Activated CD4-positive, alpha-beta T cell treated with anti-CD3 and anti-CD28 coated beads, Interleukin-2, amount 10 ng/mL, durations not matched to agents 24 days and 14 days (primary cell): ENCODE measurements around the gene NOP9. TPM values are rescaled to one million over a fixed set of nuclear protein-coding genes. Genes with fewer than 3 reads are reported as not detected.

ENCODE experiments used
- DNase-seq: peaks from one replicate; pipeline ENCODE4 v3.0.0; 2022
- H3K27ac Mint-ChIP-seq: one replicate; pipeline ENCODE4 v1.8.0; 2022; ENCODE audit warnings: mild to moderate bottlenecking, mixed read lengths
- H3K27me3 Mint-ChIP-seq: one replicate; pipeline ENCODE4 v1.8.0; 2022; ENCODE audit warnings: mixed read lengths
- H3K36me3 Mint-ChIP-seq: one replicate; pipeline ENCODE4 v1.8.0; 2022; ENCODE audit warnings: low read depth, mild to moderate bottlenecking, mixed read lengths
- H3K4me1 Mint-ChIP-seq: one replicate; pipeline ENCODE4 v1.8.0; 2021; ENCODE audit warnings: mixed read lengths
- H3K4me3 Mint-ChIP-seq: one replicate; pipeline ENCODE4 v1.8.0; 2022; ENCODE audit warnings: mild to moderate bottlenecking, moderate library complexity, mixed read lengths
- H3K9me3 Mint-ChIP-seq: one replicate; pipeline ENCODE4 v1.8.0; 2021; ENCODE audit warnings: mixed read lengths
- intact Hi-C: fragments of 100-400 bp; cut with micrococcal nuclease; formaldehyde crosslinking; loops from one replicate; pipeline ENCODE4 v1.15.1; 2023
- total RNA-seq: library from RNA; stranded (reverse); gene quantifications from 2 replicates; pipeline ENCODE4 v1.2.3, GENCODE V29; 2022

NOP9 gene, protein sequence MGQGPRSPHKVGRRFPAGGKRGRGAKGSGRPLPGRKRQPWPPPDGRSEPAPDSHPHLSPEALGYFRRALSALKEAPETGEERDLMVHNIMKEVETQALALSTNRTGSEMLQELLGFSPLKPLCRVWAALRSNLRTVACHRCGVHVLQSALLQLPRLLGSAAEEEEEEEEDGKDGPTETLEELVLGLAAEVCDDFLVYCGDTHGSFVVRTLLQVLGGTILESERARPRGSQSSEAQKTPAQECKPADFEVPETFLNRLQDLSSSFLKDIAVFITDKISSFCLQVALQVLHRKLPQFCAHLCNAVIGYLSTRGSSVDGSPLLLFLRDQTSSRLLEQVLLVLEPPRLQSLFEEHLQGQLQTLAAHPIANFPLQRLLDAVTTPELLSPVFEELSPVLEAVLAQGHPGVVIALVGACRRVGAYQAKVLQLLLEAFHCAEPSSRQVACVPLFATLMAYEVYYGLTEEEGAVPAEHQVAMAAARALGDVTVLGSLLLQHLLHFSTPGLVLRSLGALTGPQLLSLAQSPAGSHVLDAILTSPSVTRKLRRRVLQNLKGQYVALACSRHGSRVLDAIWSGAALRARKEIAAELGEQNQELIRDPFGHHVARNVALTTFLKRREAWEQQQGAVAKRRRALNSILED
- 48.3 and 52.2 TPM in 2 replicates for total RNA-seq

DNA sequence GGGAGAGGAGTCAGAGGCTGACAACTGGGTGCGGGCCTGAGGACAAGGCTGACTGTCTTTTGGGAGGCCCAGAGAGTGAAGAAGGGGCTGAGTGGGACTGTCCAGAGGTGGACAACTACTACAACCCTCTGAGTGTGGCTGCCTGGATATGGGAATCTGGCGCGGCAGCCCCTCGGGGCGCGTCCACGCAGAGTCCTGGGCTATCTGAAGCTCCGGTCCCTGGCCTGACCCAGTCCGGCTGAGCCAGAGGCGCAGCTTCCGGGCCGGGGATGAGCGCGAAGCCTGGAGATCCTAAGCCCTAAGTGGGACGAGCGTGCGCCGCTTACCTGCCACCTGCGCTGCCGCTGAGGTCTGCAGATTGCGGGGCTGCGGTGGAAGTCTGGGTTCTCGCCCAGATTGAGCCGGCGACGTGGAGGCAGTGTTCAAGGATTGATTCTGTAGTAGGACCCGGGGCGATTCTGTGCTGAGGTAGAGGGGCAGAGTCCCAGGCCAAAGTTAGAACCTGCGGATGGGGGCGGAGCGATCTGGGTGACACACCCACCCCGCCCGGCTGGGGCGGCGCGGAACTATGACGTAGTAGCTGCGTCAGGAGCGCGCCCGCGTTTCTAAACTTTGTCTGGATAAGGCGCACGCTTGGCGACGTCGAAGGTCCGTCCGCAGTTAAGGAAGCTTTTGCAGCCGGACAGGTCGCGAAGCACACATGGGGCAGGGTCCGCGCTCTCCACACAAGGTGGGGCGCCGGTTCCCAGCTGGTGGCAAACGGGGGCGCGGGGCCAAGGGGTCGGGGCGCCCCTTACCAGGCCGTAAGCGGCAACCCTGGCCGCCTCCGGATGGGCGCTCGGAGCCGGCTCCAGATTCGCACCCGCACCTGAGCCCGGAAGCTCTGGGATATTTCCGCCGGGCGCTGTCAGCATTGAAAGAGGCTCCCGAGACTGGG is at the start of gene NOP9, which contains the start of gene DHRS1:
NOP9 (plus strand) TSS at position 596 of the 937 bp plus-strand sequence; CDS start at position 701, 105 bp downstream.
DHRS1 (minus strand) TSS at position 526 of the 937 bp plus-strand sequence. CDS start 674 bp downstream, outside the sequence.
- intact Hi-C loops: loop anchor here (1.0 to 2.0 kb wide), 4 partner anchors 9 to 153 kb away; partner anchors contain the start of genes CHMP4A, GMPR2, NEDD8 and PSME2
- Mint-ChIP-seq H3K27ac (peak within 1 kb of the TSS; percentile 91), H3K36me3 (peaks cover 44% of the 10 kb centered on the region)

DNA sequence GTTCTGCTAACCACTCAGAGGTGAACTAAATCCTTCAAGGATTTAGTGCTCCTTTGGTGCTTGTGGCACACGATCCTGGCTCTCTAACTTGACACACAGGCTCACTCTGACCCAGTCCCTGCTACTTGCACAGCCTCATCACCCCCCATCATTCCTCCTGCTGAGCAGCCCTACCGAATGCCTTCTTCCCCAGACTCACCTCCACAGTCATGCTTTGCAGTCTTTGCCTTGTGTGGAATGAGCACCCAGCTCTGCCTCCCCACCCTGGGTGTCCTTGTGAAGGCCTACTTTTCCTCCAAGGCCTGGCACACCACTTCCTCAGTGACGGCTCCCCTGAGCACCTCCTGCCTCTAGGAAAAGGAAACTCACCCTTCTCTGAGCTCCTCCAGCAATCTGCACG is 49.3 kb upstream of the NOP9 start:
- Mint-ChIP-seq H3K36me3 (peaks cover 14% of the 10 kb centered on the region), H3K27ac (peak overlapping the region; percentile 85), H3K4me1 (peaks cover 42% of the 10 kb centered on the region), H3K27me3 (no peaks in the 10 kb centered on the region), H3K9me3 (no peaks in the 10 kb centered on the region), H3K4me3 (peak overlapping the region; percentile 65)
- intact Hi-C loops: no loop called here
- DNase-seq: no peak

More for the DNA sequence above, at the start of gene NOP9, which contains the start of gene DHRS1:
- H3K27me3 Mint-ChIP-seq: no peaks in the 10 kb centered on the region
- no peaks in the 10 kb centered on the region for H3K9me3 Mint-ChIP-seq
- peak; percentile 98 for DNase-seq
- H3K4me1 Mint-ChIP-seq: peaks cover 36% of the 10 kb centered on the region
- peak within 1 kb of the TSS; percentile 86 for H3K4me3 Mint-ChIP-seq

DNA sequence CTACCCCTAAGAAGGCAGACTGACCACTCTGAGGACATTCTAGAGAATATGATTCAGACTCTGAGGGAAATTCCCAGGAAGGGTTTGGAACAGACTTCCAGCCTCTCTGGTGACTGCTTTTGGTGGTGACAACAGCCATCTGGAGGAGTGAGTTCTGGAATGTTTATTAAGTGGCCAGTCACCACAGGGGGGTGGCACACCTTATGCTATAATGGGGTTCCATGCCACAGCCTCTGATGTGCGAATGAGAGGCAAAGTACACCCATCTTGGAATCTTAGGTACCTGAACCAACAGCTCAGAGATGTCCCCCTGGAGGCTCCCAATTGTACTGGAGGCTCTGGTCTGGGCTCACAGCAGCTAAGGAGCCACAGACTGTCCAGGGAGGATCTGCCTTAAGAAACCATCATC is 47.8 kb upstream of the NOP9 start:
- Mint-ChIP-seq H3K9me3 (no peaks in the 10 kb centered on the region), H3K36me3 (peaks cover 14% of the 10 kb centered on the region), H3K4me1 (peaks cover 40% of the 10 kb centered on the region), H3K4me3 (no peak overlapping the region), H3K27ac (no peak overlapping the region), H3K27me3 (no peaks in the 10 kb centered on the region)
- no peak for DNase-seq
- intact Hi-C loops: no loop called here

DNA sequence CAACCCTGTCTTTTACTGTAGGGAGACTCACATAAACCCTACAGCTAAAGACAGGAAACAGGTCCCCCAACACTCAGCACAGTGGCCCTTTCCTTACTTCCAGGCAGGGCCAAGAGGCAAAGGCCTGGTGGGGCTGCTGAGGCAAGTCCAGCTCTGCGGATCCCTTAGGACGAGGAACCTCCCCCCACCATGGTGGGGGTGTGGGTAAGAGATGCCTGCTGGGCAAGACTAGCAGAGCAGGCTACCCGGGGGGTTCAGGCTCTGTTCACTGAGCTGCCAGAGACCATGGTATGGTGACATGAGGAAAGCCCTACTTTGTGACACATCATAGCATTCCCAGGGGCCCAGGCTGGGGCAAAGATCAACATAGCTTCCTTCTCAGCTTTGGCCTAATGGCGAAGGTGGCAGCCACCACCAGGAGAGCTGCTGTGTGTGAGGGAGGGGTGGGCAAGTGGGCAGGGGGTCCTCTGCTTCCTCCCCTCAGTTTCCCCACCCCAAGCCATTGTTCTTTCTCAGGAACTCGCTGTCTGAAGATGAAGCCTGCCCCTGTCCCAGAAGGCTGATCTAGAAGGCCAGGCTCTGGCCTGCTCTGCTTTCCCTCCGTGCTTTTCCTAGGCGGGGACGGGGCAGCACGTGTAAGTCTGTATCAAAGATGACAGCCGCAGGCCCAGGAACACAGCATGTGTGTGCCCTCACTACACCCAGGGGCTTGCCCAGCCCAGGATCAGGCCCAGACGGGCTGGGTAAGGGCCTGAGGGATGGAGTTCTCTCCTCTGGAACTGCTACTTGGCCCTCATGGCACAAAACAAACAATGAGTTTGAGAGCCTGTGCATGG is 47.1 kb upstream of the NOP9 start:
- Mint-ChIP-seq H3K27ac (no peak overlapping the region), H3K4me1 (peaks cover 36% of the 10 kb centered on the region), H3K27me3 (no peaks in the 10 kb centered on the region), H3K9me3 (no peaks in the 10 kb centered on the region), H3K36me3 (peaks cover 15% of the 10 kb centered on the region), H3K4me3 (no peak overlapping the region)
- DNase-seq: no peak
- intact Hi-C loops: no loop called here

DNA sequence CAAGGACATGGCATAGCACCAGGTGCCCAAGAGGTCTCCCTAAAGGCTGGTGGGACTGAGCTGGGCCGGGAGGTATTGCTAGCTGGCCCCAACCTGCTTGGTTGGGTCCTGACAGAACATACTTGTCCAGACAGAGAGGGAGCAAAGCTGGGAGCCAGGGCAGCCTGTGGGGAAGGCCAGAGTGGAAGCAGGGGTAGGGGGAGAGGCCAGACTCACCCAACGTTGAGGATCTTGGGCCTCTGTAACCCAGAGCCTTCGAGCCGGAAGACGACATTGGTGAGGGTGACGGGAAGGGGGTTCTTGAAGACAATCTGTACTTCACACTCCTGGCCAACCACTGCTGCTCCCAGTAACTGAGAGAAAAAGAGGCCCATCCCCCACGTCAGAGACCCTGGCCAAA is 45.7 kb upstream of the NOP9 start:
- intact Hi-C loops: no loop called here
- H3K9me3 Mint-ChIP-seq: no peaks in the 10 kb centered on the region

DNA sequence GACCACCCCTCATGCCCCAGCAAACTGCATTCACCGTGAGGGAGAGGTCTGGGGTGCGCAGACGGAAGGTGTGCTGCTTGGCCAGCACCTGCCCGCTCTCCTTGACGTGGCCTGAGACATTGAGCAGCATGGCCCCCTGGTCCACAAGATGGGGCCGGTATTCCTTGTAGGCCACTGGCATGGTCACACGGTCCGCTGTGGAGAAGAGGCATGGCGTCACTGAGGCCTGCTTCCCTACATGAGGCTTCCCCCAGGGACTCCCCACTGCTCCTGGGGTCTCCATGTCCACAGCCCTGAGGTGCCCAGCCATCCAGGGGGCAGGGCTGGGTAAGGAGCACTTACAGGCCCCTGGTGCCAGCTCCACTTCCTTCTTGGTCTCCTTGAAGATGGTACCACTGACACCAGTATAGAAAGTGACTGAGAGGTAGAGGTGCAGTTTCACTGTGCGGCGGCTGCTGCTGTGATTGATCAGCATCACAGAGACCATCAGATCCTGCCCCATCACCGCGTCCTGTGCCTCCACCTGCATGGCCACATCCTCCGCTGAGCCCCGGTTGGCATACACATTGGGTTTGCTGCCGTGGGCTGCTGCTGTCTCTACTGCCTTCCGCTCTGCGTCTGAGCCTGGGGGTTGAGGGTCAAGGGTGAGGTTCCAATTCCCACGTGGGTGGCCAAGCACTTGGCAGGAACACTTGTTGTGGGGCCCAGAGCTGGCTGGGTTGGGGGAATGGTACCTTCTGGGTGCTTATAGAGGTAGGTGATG is 44.8 kb upstream of the NOP9 start:
- Mint-ChIP-seq H3K4me3 (no peak overlapping the region), H3K4me1 (peaks cover 20% of the 10 kb centered on the region), H3K36me3 (peaks cover 13% of the 10 kb centered on the region), H3K27ac (no peak overlapping the region), H3K9me3 (no peaks in the 10 kb centered on the region), H3K27me3 (no peaks in the 10 kb centered on the region)
- no peak for DNase-seq
- intact Hi-C loops: no loop called here

More for the DNA sequence above, 45.7 kb upstream of the NOP9 start:
- no peak overlapping the region for H3K27ac Mint-ChIP-seq
- DNase-seq: no peak
- no peaks in the 10 kb centered on the region for H3K27me3 Mint-ChIP-seq
- peaks cover 15% of the 10 kb centered on the region for H3K36me3 Mint-ChIP-seq
- H3K4me1 Mint-ChIP-seq: peaks cover 26% of the 10 kb centered on the region
- no peak overlapping the region for H3K4me3 Mint-ChIP-seq

DNA sequence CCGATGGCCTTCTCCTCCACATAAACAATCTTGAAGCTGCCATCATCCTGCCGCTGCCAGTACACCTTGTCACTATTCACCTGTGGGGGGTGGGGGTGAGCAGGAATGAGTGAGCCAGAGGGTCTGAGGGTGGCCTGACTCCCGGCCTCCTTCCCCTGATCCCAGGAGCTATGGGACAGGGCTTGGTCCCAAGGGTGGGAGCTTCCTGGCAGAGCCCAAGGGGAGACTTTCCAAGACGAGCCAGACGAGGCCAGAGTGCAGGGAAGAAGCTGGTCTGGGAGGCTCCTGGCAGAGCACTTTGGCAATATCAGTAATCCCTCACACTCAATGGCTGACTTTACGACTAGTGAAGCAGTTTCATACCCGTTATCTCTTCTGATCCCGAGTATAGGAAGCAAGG is 44.2 kb upstream of the NOP9 start:
- no peak overlapping the region for H3K27ac Mint-ChIP-seq

DNA sequence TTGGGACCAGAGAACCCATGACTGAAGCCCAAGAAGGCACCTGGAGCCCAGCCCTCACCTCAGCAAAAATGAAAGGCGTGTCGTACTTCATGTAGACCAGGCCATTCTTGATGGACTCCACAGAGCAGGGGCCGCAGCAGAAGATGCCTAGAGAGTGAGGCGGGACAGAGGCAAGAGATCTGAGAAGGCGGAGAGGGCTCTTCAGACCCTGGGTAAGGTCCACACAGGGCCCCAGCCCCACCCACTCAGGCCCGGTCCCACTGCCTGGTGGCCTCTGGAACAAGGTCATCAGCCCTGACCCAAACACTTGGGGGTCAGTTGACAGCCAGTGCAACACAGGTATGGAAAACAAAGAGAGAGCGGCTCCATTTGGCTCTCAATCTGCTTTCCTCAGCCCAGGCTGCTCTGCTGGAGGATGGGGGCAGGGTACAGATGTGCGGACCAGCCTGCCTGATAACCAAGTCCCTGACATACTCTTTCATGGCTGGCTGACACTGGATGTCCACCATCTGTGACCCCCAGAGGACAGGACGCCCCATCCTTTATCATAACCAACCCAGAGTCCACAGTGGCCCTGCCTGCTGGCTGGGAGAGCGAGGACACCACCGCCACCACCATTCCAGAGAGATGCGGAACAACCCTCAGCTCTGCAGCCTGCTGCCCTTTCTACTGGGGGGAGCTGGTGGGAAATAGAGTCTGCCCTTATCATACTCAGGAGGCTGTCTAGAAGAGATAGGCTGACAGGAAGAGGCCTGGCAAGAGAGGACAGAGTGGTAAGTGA is 43.5 kb upstream of the NOP9 start:
- DNase-seq: no peak
- intact Hi-C loops: no loop called here
- no peak overlapping the region for H3K27ac Mint-ChIP-seq
- no peak overlapping the region for H3K4me3 Mint-ChIP-seq
- H3K4me1 Mint-ChIP-seq: peaks cover 7% of the 10 kb centered on the region
- H3K27me3 Mint-ChIP-seq: no peaks in the 10 kb centered on the region
- H3K9me3 Mint-ChIP-seq: no peaks in the 10 kb centered on the region
- peaks cover 11% of the 10 kb centered on the region for H3K36me3 Mint-ChIP-seq

More for the DNA sequence above, 44.2 kb upstream of the NOP9 start:
- Mint-ChIP-seq H3K4me1 (peaks cover 14% of the 10 kb centered on the region), H3K9me3 (no peaks in the 10 kb centered on the region), H3K27me3 (no peaks in the 10 kb centered on the region), H3K36me3 (peaks cover 12% of the 10 kb centered on the region), H3K4me3 (no peak overlapping the region)
- intact Hi-C loops: no loop called here
- no peak for DNase-seq

DNA sequence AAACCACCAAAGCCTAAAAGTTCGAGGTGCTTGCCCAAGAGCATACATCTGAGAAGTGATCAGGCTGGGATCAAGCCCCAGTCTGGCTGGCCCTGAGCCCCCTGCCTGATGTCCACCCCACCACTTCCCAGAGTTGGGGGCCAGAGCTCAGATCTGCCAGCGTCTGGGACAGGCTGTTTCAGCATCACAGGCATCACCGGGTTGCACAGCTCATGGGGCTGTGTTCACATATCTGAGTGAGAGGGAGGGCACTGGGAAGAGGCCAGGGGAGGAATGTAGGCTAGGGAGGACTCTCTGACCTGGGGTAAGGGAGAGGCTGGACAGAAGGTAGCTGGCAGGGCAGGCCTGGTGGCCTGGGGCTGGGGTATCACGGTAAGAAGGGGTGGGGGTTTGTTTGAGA is 42.7 kb upstream of the NOP9 start:
- intact Hi-C loops: no loop called here
- no peaks in the 10 kb centered on the region for H3K9me3 Mint-ChIP-seq
- DNase-seq: no peak
- H3K4me1 Mint-ChIP-seq: no peaks in the 10 kb centered on the region
- H3K36me3 Mint-ChIP-seq: peaks cover 11% of the 10 kb centered on the region
- H3K27ac Mint-ChIP-seq: no peak overlapping the region
- no peaks in the 10 kb centered on the region for H3K27me3 Mint-ChIP-seq
- H3K4me3 Mint-ChIP-seq: no peak overlapping the region

DNA sequence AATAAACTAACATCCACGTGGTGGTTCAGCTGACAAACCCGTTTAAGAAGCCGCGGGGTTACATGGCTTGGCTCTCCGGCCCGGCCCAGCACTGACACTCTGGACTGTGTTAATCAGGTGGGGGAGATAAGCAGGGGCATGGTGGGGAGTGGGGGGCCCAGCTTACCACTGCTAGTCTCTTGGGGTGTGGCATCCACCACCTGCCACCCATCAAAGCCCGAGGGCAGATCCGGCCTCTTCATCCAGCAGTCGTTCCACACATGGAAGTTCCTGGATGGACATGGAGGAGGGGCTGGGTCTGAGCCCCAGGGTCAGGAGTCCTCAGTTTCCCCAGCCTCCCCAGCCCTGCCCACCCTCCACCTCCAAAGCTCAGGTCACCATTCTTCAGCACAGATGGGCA is 41.5 kb upstream of the NOP9 start:
- H3K4me1 Mint-ChIP-seq: no peaks in the 10 kb centered on the region
- H3K9me3 Mint-ChIP-seq: no peaks in the 10 kb centered on the region
- H3K36me3 Mint-ChIP-seq: peaks cover 14% of the 10 kb centered on the region
- intact Hi-C loops: no loop called here
- H3K27me3 Mint-ChIP-seq: no peaks in the 10 kb centered on the region
- no peak overlapping the region for H3K27ac Mint-ChIP-seq
- no peak for DNase-seq
- no peak overlapping the region for H3K4me3 Mint-ChIP-seq

DNA sequence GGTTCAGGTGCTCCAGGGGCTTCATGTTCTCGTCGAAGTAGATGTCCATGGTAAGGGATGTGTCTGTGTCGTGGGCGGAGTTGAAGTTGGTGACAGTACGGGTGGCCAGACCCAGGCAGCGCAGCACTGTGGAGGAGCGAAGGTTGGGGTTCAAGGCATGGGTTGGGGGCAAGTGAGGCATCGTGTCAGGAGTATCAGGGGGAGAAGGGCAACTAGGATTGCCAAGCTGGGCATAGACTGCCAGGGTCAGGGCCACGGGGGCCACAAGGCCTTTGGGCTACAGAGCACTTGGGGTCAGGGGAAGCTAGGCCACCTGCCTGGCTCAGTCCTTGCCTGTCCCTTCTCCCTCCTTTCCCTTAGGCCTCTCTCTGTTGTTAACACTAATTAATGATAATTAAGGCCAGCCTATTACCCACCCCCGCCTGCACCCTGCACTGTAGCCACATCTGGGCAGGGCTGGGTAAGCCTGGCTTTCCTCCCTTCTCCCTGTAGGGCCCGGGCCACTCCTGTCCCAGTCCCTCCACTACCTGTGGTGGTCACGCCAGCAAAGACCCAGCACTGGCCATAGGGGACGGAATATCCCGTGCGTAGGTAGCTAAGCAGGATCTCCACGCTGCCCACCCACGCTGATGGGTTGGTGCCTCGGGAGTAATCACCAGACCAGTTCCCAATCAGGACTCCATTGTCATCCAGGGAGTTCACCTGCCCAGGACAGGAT is 40.9 kb upstream of the NOP9 start:
- intact Hi-C loops: no loop called here
- Mint-ChIP-seq H3K4me3 (no peak overlapping the region), H3K4me1 (no peaks in the 10 kb centered on the region), H3K9me3 (no peaks in the 10 kb centered on the region), H3K36me3 (peaks cover 14% of the 10 kb centered on the region), H3K27ac (no peak overlapping the region), H3K27me3 (no peaks in the 10 kb centered on the region)
- no peak for DNase-seq
